ENCODE measurements around the gene ROR2. TPM values are rescaled to one million over a fixed set of nuclear protein-coding genes. Genes with fewer than 3 reads are reported as not detected.

Gene ROR2
- total and polyA plus RNA-seq, 2 of the 13 experiments (the other 11 are each of a cell fraction or from before 2014, with no cell fraction given) = not detected

DNA sequence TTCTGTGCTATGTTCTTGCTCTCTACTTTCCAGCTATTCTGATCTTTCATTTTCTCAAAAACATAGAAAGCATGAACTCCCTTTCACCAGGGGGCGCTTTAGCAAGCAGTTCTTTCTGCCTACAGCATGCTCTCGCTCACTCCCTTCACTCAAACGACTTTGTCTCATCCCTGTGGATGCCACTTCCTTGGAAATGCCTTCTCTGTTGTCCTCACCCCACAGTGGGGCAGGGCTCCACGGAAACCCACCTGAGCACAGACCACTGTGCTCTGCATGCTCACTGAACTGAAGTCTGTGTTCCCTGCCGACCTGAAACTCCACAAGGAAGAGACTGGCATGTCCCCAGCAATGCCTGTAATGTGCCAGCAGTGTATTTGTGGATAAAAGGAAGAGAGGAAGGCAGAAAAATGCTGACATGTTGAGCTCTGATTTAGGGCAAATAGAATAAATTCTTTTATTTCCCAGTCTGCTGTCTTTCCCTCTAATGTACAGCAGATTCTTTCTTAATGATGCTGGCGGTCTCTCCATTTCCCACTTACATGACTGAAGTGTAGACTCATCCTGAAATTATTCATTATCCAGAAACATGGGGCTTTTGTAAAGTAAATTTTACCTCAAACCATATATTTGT is 4.9 kb upstream of the ROR2 start:
- no TSS peak for BruUV-seq (replicated peaks)
- in situ Hi-C loops (cut with HindIII; ENCODE audit: extremely low pct_ligation_motif_present, low pct_unique_long_range_greater_than_20kb) (no loop called here), intact Hi-C loops (cut with micrococcal nuclease; ENCODE audit: unreplicated experiment) (loop anchor here (2.0 kb wide), 1 partner anchor 74 kb away; no protein-coding TSS in a partner anchor)
- Histone ChIP-seq H3K4me3 (replicated peaks in 1 of 3; ENCODE audit: insufficient read depth in 1 of 3, low read depth in 2 of 3, low read length in 3 of 3) (no peak overlapping the region), H3K4me1 (ENCODE audit: insufficient read depth, low read length) (no peaks in the 10 kb centered on the region), H4K20me1 (ENCODE audit: insufficient read depth, low read length) (no peaks in the 10 kb centered on the region), H3K4me2 (ENCODE audit: low read depth, low read length) (no peak overlapping the region), H3K9me3 (ENCODE audit: low read length) (no peaks in the 10 kb centered on the region), H3K27ac (ENCODE audit: extremely low read length, insufficient read depth, low read length) (no peak overlapping the region), H3K79me2 (ENCODE audit: insufficient read depth, low read length) (no peaks in the 10 kb centered on the region), H2AFZ (ENCODE audit: low read length) (no peak overlapping the region), H3K9ac (ENCODE audit: insufficient read depth, low read depth, low read length) (no peak overlapping the region), H3K27me3 (ENCODE audit: control insufficient read depth in 1 of 2, insufficient read depth in 2 of 2, low read length in 2 of 2) (peaks cover 3 to 15% of the 10 kb centered on the region in 2 experiments; a peak in 4 of 5 replicates), H3K36me3 (replicated peaks in 1 of 2; ENCODE audit: control insufficient read depth in 1 of 2, insufficient read depth in 2 of 2, low read length in 2 of 2) (no peaks in the 10 kb centered on the region)
- ATAC-seq = peak; percentile 61
- CTCF ChIA-PET (ENCODE audit: low intra/inter-chr PET ratio, low total read pairs) = no interaction called here
- peak; percentile 33 for DNase-seq (ENCODE audit: low spot score)
- peak; percentile 40 for FAIRE-seq
- POLR2A ChIA-PET = no interaction called here
- WGBS (ENCODE audit: low lambda C conversion rate) = 31% methylated on average over 6 of the region's 6 CpGs
- TF ChIP-seq SRSF9 (IDR thresholded peaks at IDR 0.05; ENCODE audit: borderline replicate concordance, insufficient read depth, low read depth, low read length, poor library complexity, severe bottlenecking) (no peak), ZNF552 (CRISPR knock-in tag; IDR thresholded peaks at IDR 0.05; ENCODE audit: borderline replicate concordance) (no peak), ZNF562 (CRISPR knock-in tag; IDR thresholded peaks at IDR 0.05; ENCODE audit: borderline replicate concordance) (no peak), ZNF850 (CRISPR knock-in tag; conservative IDR thresholded peaks at IDR 0.05) (no peak), ZNF180 (CRISPR knock-in tag; IDR thresholded peaks at IDR 0.05; ENCODE audit: borderline replicate concordance, low read depth) (no peak), STAG1 (CRISPR knock-in tag; IDR thresholded peaks at IDR 0.05) (peak; percentile 50), ZNF570 (CRISPR knock-in tag; IDR thresholded peaks at IDR 0.05; ENCODE audit: borderline replicate concordance) (no peak), ZNF737 (CRISPR knock-in tag; IDR thresholded peaks at IDR 0.05; ENCODE audit: borderline replicate concordance) (no peak), BCL6 (CRISPR knock-in tag; IDR thresholded peaks at IDR 0.05) (peak; percentile 71), ERF (CRISPR knock-in tag; IDR thresholded peaks at IDR 0.05) (no peak)
- TF ChIP-seq, protein P1, sequence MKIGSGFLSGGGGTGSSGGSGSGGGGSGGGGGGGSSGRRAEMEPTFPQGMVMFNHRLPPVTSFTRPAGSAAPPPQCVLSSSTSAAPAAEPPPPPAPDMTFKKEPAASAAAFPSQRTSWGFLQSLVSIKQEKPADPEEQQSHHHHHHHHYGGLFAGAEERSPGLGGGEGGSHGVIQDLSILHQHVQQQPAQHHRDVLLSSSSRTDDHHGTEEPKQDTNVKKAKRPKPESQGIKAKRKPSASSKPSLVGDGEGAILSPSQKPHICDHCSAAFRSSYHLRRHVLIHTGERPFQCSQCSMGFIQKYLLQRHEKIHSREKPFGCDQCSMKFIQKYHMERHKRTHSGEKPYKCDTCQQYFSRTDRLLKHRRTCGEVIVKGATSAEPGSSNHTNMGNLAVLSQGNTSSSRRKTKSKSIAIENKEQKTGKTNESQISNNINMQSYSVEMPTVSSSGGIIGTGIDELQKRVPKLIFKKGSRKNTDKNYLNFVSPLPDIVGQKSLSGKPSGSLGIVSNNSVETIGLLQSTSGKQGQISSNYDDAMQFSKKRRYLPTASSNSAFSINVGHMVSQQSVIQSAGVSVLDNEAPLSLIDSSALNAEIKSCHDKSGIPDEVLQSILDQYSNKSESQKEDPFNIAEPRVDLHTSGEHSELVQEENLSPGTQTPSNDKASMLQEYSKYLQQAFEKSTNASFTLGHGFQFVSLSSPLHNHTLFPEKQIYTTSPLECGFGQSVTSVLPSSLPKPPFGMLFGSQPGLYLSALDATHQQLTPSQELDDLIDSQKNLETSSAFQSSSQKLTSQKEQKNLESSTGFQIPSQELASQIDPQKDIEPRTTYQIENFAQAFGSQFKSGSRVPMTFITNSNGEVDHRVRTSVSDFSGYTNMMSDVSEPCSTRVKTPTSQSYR (CRISPR knock-in tag; IDR thresholded peaks at IDR 0.05; ENCODE audit: borderline replicate concordance) = no peak
- TF ChIP-seq, protein P2, sequence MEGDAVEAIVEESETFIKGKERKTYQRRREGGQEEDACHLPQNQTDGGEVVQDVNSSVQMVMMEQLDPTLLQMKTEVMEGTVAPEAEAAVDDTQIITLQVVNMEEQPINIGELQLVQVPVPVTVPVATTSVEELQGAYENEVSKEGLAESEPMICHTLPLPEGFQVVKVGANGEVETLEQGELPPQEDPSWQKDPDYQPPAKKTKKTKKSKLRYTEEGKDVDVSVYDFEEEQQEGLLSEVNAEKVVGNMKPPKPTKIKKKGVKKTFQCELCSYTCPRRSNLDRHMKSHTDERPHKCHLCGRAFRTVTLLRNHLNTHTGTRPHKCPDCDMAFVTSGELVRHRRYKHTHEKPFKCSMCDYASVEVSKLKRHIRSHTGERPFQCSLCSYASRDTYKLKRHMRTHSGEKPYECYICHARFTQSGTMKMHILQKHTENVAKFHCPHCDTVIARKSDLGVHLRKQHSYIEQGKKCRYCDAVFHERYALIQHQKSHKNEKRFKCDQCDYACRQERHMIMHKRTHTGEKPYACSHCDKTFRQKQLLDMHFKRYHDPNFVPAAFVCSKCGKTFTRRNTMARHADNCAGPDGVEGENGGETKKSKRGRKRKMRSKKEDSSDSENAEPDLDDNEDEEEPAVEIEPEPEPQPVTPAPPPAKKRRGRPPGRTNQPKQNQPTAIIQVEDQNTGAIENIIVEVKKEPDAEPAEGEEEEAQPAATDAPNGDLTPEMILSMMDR (CRISPR knock-in tag; IDR thresholded peaks at IDR 0.05) = peak; percentile 69
